ENCODE results near the gene NAA80.

NAA80 gene

DNA sequence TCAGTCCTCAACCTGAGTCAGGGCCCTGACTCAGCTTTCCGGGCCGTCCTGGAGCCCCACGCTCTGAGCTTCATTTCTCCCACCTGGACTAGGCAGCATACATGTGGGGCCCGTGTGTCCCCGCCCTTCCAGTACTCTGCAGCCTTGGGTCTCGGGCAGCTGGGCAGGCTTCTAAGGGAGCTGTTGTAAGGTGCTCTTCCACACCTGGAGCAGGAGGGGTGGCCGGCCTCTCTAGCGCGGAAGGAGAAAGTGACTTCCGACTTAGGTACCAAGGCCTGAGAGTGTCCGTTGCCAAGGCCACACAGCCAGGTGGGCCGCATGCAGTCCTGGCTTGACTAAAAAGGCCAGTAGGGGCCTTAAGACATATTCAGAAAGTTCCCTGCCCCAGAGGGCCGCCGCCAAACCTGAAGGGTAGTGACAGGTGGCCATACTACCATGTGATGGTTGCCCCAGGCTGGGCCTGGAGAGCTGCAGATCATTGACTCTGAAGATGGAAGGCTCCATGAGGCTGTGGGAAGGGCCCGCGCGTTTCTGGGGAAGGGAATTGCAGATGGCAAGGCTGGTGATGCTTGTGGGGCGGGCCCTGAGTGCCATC is 39.7 kb downstream of the NAA80 start:
- ATAC-seq, result no peak; the same call in 2 of the 3 replicates

DNA sequence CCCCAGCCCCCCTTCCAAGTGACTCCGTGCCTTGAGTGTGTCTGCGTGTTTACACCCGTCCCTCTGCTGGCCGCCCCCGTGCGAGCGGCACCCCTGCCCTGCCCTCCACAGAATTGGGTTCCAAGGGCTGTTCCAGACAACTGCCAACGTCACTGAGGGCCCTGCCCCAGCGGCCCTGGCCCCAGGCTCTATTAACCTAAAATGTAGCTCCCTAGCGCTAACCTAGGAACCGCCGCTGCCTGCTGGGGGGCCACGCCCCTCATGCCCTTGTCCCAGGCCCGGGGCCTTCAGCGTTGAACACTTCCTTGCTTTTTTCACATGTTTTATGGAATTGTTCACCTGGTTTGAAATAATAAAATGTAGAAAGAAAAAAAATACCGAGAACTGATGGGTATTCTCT is 40.2 kb downstream of the NAA80 start:
- TF ChIP-seq RARB (CRISPR knock-in tag; IDR thresholded peaks at IDR 0.05), result no peak
- TF ChIP-seq CSDC2 (CRISPR knock-in tag; IDR thresholded peaks at IDR 0.05), result no peak
- TF ChIP-seq ZNF565 (CRISPR knock-in tag; conservative IDR thresholded peaks at IDR 0.05; ENCODE audit: low read depth), result no peak
- no peak for TF ChIP-seq PPARA (CRISPR knock-in tag; IDR thresholded peaks at IDR 0.05; ENCODE audit: borderline replicate concordance)
- TF ChIP-seq ARNTL (CRISPR knock-in tag; IDR thresholded peaks at IDR 0.05; ENCODE audit: borderline replicate concordance, low read depth), result no peak
- no peak for TF ChIP-seq ZC3H10 (CRISPR knock-in tag; IDR thresholded peaks at IDR 0.05)
- TF ChIP-seq BACH2 (CRISPR knock-in tag; IDR thresholded peaks at IDR 0.05; ENCODE audit: borderline replicate concordance), result no peak
- no peak for TF ChIP-seq GLIS3 (CRISPR knock-in tag; IDR thresholded peaks at IDR 0.05)
- TF ChIP-seq ESRRG (CRISPR knock-in tag; IDR thresholded peaks at IDR 0.05), result no peak
- TF ChIP-seq ZNF70 (CRISPR knock-in tag; IDR thresholded peaks at IDR 0.05), result no peak
- no peak for ATAC-seq

More for the DNA sequence above, 39.7 kb downstream of the NAA80 start:
- TF ChIP-seq ZFP30 (CRISPR knock-in tag; IDR thresholded peaks at IDR 0.05), result no peak
- TF ChIP-seq CSDC2 (CRISPR knock-in tag; IDR thresholded peaks at IDR 0.05), result no peak
- TF ChIP-seq, protein P1, sequence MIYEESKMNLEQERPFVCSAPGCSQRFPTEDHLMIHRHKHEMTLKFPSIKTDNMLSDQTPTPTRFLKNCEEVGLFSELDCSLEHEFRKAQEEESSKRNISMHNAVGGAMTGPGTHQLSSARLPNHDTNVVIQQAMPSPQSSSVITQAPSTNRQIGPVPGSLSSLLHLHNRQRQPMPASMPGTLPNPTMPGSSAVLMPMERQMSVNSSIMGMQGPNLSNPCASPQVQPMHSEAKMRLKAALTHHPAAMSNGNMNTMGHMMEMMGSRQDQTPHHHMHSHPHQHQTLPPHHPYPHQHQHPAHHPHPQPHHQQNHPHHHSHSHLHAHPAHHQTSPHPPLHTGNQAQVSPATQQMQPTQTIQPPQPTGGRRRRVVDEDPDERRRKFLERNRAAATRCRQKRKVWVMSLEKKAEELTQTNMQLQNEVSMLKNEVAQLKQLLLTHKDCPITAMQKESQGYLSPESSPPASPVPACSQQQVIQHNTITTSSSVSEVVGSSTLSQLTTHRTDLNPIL (CRISPR knock-in tag; IDR thresholded peaks at IDR 0.05; ENCODE audit: low read depth), result no peak
- TF ChIP-seq, protein P2, sequence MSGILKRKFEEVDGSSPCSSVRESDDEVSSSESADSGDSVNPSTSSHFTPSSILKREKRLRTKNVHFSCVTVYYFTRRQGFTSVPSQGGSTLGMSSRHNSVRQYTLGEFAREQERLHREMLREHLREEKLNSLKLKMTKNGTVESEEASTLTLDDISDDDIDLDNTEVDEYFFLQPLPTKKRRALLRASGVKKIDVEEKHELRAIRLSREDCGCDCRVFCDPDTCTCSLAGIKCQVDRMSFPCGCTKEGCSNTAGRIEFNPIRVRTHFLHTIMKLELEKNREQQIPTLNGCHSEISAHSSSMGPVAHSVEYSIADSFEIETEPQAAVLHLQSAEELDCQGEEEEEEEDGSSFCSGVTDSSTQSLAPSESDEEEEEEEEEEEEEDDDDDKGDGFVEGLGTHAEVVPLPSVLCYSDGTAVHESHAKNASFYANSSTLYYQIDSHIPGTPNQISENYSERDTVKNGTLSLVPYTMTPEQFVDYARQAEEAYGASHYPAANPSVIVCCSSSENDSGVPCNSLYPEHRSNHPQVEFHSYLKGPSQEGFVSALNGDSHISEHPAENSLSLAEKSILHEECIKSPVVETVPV (CRISPR knock-in tag; IDR thresholded peaks at IDR 0.05), result no peak
- no peak for TF ChIP-seq ZNF8 (CRISPR knock-in tag; IDR thresholded peaks at IDR 0.05)
- no peak for TF ChIP-seq ESRRG (CRISPR knock-in tag; IDR thresholded peaks at IDR 0.05)
- no peak for TF ChIP-seq ZC3H10 (CRISPR knock-in tag; IDR thresholded peaks at IDR 0.05)
- no peak for TF ChIP-seq ZNF70 (CRISPR knock-in tag; IDR thresholded peaks at IDR 0.05)
- TF ChIP-seq SNAI2 (CRISPR knock-in tag; IDR thresholded peaks at IDR 0.05), result no peak
- TF ChIP-seq ARNTL (CRISPR knock-in tag; IDR thresholded peaks at IDR 0.05; ENCODE audit: borderline replicate concordance, low read depth), result no peak

DNA sequence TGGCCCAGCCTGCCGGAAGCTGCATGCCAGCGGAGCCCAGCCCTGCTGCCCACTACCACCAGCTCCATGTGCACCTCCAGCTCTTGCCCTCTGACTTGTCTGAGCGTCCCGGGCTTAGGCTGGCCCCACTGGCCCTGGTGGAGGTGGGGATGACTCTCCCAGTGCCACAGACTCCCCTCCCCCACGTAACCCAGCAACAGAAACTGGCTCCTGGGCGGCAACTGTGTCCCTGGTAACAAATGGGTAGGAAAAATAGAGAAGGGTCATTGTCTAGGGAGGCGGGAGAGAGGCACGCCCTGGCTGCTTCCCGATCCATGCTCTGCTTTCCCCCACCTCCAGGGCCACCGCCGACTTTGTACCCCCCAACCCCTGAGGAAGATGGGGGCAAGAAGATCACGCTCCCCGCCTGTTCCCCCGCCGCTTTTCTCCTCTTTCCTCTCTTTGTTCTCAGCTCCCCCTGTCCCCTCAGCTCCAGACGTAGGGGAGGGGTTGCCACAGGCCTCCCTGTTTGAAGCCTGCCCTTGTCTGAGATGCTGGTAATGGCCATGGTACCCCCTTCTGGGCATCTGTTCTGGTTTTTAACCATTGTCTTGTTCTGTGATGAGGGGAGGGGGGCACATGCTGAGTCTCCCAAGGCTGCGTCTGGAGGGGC is 41.0 kb downstream of the NAA80 start:
- ATAC-seq, result no peak
- no peak for TF ChIP-seq ZFP3 (CRISPR knock-in tag; IDR thresholded peaks at IDR 0.05)
- TF ChIP-seq BACH2 (CRISPR knock-in tag; IDR thresholded peaks at IDR 0.05; ENCODE audit: borderline replicate concordance), result no peak
- TF ChIP-seq, protein P3, sequence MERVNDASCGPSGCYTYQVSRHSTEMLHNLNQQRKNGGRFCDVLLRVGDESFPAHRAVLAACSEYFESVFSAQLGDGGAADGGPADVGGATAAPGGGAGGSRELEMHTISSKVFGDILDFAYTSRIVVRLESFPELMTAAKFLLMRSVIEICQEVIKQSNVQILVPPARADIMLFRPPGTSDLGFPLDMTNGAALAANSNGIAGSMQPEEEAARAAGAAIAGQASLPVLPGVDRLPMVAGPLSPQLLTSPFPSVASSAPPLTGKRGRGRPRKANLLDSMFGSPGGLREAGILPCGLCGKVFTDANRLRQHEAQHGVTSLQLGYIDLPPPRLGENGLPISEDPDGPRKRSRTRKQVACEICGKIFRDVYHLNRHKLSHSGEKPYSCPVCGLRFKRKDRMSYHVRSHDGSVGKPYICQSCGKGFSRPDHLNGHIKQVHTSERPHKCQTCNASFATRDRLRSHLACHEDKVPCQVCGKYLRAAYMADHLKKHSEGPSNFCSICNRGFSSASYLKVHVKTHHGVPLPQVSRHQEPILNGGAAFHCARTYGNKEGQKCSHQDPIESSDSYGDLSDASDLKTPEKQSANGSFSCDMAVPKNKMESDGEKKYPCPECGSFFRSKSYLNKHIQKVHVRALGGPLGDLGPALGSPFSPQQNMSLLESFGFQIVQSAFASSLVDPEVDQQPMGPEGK (CRISPR knock-in tag; IDR thresholded peaks at IDR 0.05; ENCODE audit: borderline replicate concordance), result no peak
- TF ChIP-seq, protein P4, sequence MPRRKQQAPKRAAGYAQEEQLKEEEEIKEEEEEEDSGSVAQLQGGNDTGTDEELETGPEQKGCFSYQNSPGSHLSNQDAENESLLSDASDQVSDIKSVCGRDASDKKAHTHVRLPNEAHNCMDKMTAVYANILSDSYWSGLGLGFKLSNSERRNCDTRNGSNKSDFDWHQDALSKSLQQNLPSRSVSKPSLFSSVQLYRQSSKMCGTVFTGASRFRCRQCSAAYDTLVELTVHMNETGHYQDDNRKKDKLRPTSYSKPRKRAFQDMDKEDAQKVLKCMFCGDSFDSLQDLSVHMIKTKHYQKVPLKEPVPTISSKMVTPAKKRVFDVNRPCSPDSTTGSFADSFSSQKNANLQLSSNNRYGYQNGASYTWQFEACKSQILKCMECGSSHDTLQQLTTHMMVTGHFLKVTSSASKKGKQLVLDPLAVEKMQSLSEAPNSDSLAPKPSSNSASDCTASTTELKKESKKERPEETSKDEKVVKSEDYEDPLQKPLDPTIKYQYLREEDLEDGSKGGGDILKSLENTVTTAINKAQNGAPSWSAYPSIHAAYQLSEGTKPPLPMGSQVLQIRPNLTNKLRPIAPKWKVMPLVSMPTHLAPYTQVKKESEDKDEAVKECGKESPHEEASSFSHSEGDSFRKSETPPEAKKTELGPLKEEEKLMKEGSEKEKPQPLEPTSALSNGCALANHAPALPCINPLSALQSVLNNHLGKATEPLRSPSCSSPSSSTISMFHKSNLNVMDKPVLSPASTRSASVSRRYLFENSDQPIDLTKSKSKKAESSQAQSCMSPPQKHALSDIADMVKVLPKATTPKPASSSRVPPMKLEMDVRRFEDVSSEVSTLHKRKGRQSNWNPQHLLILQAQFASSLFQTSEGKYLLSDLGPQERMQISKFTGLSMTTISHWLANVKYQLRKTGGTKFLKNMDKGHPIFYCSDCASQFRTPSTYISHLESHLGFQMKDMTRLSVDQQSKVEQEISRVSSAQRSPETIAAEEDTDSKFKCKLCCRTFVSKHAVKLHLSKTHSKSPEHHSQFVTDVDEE (CRISPR knock-in tag; IDR thresholded peaks at IDR 0.05), result no peak
- TF ChIP-seq ARNTL (CRISPR knock-in tag; IDR thresholded peaks at IDR 0.05; ENCODE audit: borderline replicate concordance, low read depth), result no peak
- no peak for TF ChIP-seq ZC3H10 (CRISPR knock-in tag; IDR thresholded peaks at IDR 0.05)
- no peak for TF ChIP-seq RARB (CRISPR knock-in tag; IDR thresholded peaks at IDR 0.05)
- no peak for TF ChIP-seq ISL1 (CRISPR knock-in tag; IDR thresholded peaks at IDR 0.05)
- TF ChIP-seq TCF4 (CRISPR knock-in tag; IDR thresholded peaks at IDR 0.05; ENCODE audit: borderline replicate concordance), result no peak
- no peak for TF ChIP-seq TOX (CRISPR knock-in tag; IDR thresholded peaks at IDR 0.05; ENCODE audit: borderline replicate concordance)
- no peak for TF ChIP-seq ESRRG (CRISPR knock-in tag; IDR thresholded peaks at IDR 0.05)
- TF ChIP-seq ZFP30 (CRISPR knock-in tag; IDR thresholded peaks at IDR 0.05), result no peak
- no peak for TF ChIP-seq PPARA (CRISPR knock-in tag; IDR thresholded peaks at IDR 0.05; ENCODE audit: borderline replicate concordance)
- TF ChIP-seq, protein P5, sequence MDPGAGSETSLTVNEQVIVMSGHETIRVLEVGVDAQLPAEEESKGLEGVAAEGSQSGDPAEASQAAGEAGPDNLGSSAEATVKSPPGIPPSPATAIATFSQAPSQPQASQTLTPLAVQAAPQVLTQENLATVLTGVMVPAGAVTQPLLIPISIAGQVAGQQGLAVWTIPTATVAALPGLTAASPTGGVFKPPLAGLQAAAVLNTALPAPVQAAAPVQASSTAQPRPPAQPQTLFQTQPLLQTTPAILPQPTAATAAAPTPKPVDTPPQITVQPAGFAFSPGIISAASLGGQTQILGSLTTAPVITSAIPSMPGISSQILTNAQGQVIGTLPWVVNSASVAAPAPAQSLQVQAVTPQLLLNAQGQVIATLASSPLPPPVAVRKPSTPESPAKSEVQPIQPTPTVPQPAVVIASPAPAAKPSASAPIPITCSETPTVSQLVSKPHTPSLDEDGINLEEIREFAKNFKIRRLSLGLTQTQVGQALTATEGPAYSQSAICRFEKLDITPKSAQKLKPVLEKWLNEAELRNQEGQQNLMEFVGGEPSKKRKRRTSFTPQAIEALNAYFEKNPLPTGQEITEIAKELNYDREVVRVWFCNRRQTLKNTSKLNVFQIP (CRISPR knock-in tag; IDR thresholded peaks at IDR 0.05; ENCODE audit: borderline replicate concordance, low read depth), result no peak

Data from SK-N-SH treated with all-trans-retinoic acid at 6 μM for 48 hours (cell line).